ENCODE data around the gene ITPRIPL2. TPM values are rescaled to one million over a fixed set of nuclear protein-coding genes. Genes with fewer than 3 reads are reported as not detected.
A peak's percentile ranks its signal among the peaks of the same experiment; 100 is the strongest.

Gene ITPRIPL2
- total and polyA plus RNA-seq, 2 of the 13 experiments (the other 11 are each of a cell fraction or from before 2014, with no cell fraction given): 5.9 to 12.6 TPM

GRCh38 chr16:19094542-19095365 lies 19.0 kb upstream of the ITPRIPL2 start (continued):
- TF ChIP-seq DRAP1 (CRISPR knock-in tag; IDR thresholded peaks at IDR 0.05) (peak; percentile 21; the same call in 1 of the 2 replicates), FLYWCH1 (CRISPR knock-in tag; IDR thresholded peaks at IDR 0.05) (no peak), ZFX (CRISPR knock-in tag; IDR thresholded peaks at IDR 0.05; ENCODE audit: low read depth) (no peak), ZNF781 (CRISPR knock-in tag; IDR thresholded peaks at IDR 0.05; ENCODE audit: borderline replicate concordance, not compliant biosample characterization) (no peak), ZMAT3 (CRISPR knock-in tag; conservative IDR thresholded peaks at IDR 0.05) (peak; percentile 71; the same call in 1 of the 2 replicates), ZNF607 (CRISPR knock-in tag; IDR thresholded peaks at IDR 0.05; ENCODE audit: borderline replicate concordance) (no peak), RAD51 (IDR thresholded peaks at IDR 0.05; ENCODE audit: borderline replicate concordance) (peak; percentile 8; the same call in 1 of the 2 replicates), JDP2 (CRISPR knock-in tag; IDR thresholded peaks at IDR 0.05; ENCODE audit: borderline replicate concordance) (no peak), ARNT2 (CRISPR knock-in tag; IDR thresholded peaks at IDR 0.05; ENCODE audit: low read depth) (peak; percentile 57; the same call in 1 of the 2 replicates), PBX2 (CRISPR knock-in tag; IDR thresholded peaks at IDR 0.05) (peak; percentile 84), ZNF318 (CRISPR knock-in tag; IDR thresholded peaks at IDR 0.05) (no peak)
- TF ChIP-seq, protein P1, sequence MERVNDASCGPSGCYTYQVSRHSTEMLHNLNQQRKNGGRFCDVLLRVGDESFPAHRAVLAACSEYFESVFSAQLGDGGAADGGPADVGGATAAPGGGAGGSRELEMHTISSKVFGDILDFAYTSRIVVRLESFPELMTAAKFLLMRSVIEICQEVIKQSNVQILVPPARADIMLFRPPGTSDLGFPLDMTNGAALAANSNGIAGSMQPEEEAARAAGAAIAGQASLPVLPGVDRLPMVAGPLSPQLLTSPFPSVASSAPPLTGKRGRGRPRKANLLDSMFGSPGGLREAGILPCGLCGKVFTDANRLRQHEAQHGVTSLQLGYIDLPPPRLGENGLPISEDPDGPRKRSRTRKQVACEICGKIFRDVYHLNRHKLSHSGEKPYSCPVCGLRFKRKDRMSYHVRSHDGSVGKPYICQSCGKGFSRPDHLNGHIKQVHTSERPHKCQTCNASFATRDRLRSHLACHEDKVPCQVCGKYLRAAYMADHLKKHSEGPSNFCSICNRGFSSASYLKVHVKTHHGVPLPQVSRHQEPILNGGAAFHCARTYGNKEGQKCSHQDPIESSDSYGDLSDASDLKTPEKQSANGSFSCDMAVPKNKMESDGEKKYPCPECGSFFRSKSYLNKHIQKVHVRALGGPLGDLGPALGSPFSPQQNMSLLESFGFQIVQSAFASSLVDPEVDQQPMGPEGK (CRISPR knock-in tag; IDR thresholded peaks at IDR 0.05): no peak
- TF ChIP-seq, protein P2, sequence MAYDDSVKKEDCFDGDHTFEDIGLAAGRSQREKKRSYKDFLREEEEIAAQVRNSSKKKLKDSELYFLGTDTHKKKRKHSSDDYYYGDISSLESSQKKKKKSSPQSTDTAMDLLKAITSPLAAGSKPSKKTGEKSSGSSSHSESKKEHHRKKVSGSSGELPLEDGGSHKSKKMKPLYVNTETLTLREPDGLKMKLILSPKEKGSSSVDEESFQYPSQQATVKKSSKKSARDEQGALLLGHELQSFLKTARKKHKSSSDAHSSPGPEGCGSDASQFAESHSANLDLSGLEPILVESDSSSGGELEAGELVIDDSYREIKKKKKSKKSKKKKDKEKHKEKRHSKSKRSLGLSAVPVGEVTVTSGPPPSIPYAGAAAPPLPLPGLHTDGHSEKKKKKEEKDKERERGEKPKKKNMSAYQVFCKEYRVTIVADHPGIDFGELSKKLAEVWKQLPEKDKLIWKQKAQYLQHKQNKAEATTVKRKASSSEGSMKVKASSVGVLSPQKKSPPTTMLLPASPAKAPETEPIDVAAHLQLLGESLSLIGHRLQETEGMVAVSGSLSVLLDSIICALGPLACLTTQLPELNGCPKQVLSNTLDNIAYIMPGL (CRISPR knock-in tag; IDR thresholded peaks at IDR 0.05; ENCODE audit: borderline replicate concordance in 1 of 2, low read depth in 1 of 2): 0 out of 4 replicates have a peak, but pooled peaks have one; percentile 24 to 27

Measured in HepG2 (cell line).